ENCODE measurements around the gene ST8SIA4.

DNA sequence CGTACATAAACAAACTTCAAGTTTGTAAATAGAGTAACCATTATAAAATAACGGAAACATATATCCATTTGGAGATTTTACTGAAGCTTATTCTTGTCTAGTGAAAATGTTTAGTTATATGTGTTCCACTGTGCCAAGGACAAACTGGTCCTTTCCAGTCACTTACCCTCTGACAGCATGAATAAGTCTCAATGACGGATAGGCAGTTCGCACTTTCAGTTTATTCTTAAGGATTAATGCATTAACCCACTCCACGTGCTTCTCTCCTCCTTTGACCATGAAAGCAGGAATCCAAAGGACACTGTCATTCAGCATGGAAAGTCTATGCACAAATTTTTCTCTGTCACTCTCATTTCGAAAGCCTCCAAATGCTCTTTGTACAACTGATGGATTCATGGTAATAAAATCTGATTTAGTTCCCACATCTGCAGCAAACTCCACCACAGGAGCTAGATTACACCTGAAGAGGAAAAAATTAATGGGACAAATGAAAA lies 47.1 kb downstream of the ST8SIA4 start:
- TF ChIP-seq, protein P1, sequence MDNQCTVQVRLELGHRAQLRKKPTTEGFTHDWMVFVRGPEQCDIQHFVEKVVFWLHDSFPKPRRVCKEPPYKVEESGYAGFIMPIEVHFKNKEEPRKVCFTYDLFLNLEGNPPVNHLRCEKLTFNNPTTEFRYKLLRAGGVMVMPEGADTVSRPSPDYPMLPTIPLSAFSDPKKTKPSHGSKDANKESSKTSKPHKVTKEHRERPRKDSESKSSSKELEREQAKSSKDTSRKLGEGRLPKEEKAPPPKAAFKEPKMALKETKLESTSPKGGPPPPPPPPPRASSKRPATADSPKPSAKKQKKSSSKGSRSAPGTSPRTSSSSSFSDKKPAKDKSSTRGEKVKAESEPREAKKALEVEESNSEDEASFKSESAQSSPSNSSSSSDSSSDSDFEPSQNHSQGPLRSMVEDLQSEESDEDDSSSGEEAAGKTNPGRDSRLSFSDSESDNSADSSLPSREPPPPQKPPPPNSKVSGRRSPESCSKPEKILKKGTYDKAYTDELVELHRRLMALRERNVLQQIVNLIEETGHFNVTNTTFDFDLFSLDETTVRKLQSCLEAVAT (IDR thresholded peaks at IDR 0.05): no peak
- TF ChIP-seq CBFB (IDR thresholded peaks at IDR 0.05; ENCODE audit: low read depth) (no peak), YY1 (IDR thresholded peaks at IDR 0.05; ENCODE audit: low read depth, low read length) (no peak), POLR2AphosphoS5 (IDR thresholded peaks at IDR 0.05; ENCODE audit: low read length) (no peak), NFYB (IDR thresholded peaks at IDR 0.05; ENCODE audit: insufficient read depth, low read depth, low read length) (no peak), RFX5 (IDR thresholded peaks at IDR 0.05; ENCODE audit: low read depth, low read length) (no peak)
- TF ChIP-seq, protein P2, sequence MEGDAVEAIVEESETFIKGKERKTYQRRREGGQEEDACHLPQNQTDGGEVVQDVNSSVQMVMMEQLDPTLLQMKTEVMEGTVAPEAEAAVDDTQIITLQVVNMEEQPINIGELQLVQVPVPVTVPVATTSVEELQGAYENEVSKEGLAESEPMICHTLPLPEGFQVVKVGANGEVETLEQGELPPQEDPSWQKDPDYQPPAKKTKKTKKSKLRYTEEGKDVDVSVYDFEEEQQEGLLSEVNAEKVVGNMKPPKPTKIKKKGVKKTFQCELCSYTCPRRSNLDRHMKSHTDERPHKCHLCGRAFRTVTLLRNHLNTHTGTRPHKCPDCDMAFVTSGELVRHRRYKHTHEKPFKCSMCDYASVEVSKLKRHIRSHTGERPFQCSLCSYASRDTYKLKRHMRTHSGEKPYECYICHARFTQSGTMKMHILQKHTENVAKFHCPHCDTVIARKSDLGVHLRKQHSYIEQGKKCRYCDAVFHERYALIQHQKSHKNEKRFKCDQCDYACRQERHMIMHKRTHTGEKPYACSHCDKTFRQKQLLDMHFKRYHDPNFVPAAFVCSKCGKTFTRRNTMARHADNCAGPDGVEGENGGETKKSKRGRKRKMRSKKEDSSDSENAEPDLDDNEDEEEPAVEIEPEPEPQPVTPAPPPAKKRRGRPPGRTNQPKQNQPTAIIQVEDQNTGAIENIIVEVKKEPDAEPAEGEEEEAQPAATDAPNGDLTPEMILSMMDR (IDR thresholded peaks at IDR 0.05 in 2 of 3, conservative IDR thresholded peaks at IDR 0.05 in 1 of 3; ENCODE audit: control insufficient read depth in 2 of 3, extremely low read depth in 1 of 3, insufficient read depth in 1 of 3, low read depth in 3 of 3, low read length in 3 of 3): no peak

Measured in GM12878 (cell line).